ENCODE measurements around the gene EXTL2.

GRCh38 chr1:100881687-100882086, 13.0 kb downstream of the EXTL2 start:
- TF ChIP-seq POLR2A (IDR thresholded peaks at IDR 0.05): no peak
- TF ChIP-seq CTCF (IDR thresholded peaks at IDR 0.05): no peak

Measured in right lobe of liver (tissue), 4 donors.